GM23248 (cell line): Measurements from ENCODE around the gene RASSF5. TPM values are rescaled to one million over a fixed set of nuclear protein-coding genes. Genes with fewer than 3 reads are reported as not detected.

Experiments
- DNase-seq: peaks from one replicate; pipeline ENCODE4 v3.0.0-alpha.2; 2015
- H2AFZ ChIP-seq: fragments of 200-600 bp; sonication (generic); 2 replicates; pipeline ENCODE4 v1.6.1; 2016; ENCODE audit warnings: antibody characterized with exemption
- H3F3A ChIP-seq: fragments of 200-600 bp; sonication (generic); 2 replicates; pipeline ENCODE4 v1.6.1; 2016; ENCODE audit warnings: mild to moderate bottlenecking, antibody characterized with exemption, mixed run types; ENCODE audit not compliant: insufficient read depth
- H3K27ac ChIP-seq: fragments of 200-600 bp; sonication (generic); 2 replicates; pipeline ENCODE4 v1.5.1; 2016; ENCODE audit warnings: mild to moderate bottlenecking
- H3K27me3 ChIP-seq: fragments of 200-600 bp; sonication (generic); replicated peaks from 2 replicates; pipeline ENCODE4 v1.6.1; 2016; ENCODE audit warnings: mild to moderate bottlenecking; ENCODE audit not compliant: insufficient read depth
- H3K36me3 ChIP-seq: fragments of 200-600 bp; sonication (generic); 2 replicates; pipeline ENCODE4 v1.6.1; 2016; ENCODE audit warnings: low read depth, mild to moderate bottlenecking
- H3K4me1 ChIP-seq: fragments of 200-600 bp; sonication (generic); 2 replicates; pipeline ENCODE4 v1.6.1; 2016; ENCODE audit warnings: mild to moderate bottlenecking; ENCODE audit not compliant: insufficient read depth
- H3K4me2 ChIP-seq: fragments of 200-600 bp; sonication (generic); one replicate; pipeline ENCODE4 v1.6.1; 2016; ENCODE audit warnings: mild to moderate bottlenecking; ENCODE audit not compliant: unreplicated experiment
- H3K4me3 ChIP-seq: fragments of 200-600 bp; sonication (generic); 2 replicates; pipeline ENCODE4 v1.5.1; 2016; ENCODE audit warnings: mild to moderate bottlenecking
- H3K79me2 ChIP-seq: fragments of 200-600 bp; sonication (generic); 2 replicates; pipeline ENCODE4 v1.6.1; 2016; ENCODE audit warnings: mild to moderate bottlenecking; ENCODE audit not compliant: insufficient read depth
- H3K9ac ChIP-seq: fragments of 200-600 bp; sonication (generic); 2 replicates; pipeline ENCODE4 v1.6.1; 2016; ENCODE audit warnings: mild to moderate bottlenecking
- H3K9me2 ChIP-seq: fragments of 200-600 bp; sonication (generic); 2 replicates; pipeline ENCODE4 v1.6.1; 2016; ENCODE audit warnings: mixed run types, mild to moderate bottlenecking, moderate library complexity; ENCODE audit not compliant: insufficient read depth
- H3K9me3 ChIP-seq: fragments of 200-600 bp; sonication (generic); one replicate; pipeline ENCODE4 v1.6.1; 2017; ENCODE audit warnings: low read depth
- H4K20me1 ChIP-seq: fragments of 200-600 bp; sonication (generic); 2 replicates; pipeline ENCODE4 v1.6.0; 2016; ENCODE audit not compliant: insufficient read depth
- EZH2 ChIP-seq: fragments of 200-600 bp; sonication (generic); IDR thresholded peaks from 2 replicates; pipeline ENCODE4 v1.6.1; 2018; ENCODE audit warnings: antibody characterized with exemption, mild to moderate bottlenecking; ENCODE audit not compliant: insufficient read depth, poor library complexity, severe bottlenecking
- EZH2phosphoT487 ChIP-seq: fragments of 200-600 bp; sonication (generic); IDR thresholded peaks from 2 replicates; pipeline ENCODE4 v1.6.1; 2018; ENCODE audit warnings: antibody characterized with exemption, moderate library complexity, mild to moderate bottlenecking, low read depth; ENCODE audit not compliant: insufficient read depth
- WGBS, 2 experiments: methylation state at CpG; one replicate each; pipeline ENCODE4 v1.1.6; 2015 to 2017; ENCODE audit warnings: low lambda C conversion rate in 2 of 2, low coverage in 1 of 2; ENCODE audit errors: missing lambda C conversion rate in 2 of 2; 5-methylcytosine and 5-hydroxymethylcytosine counted together
- in situ Hi-C: fragments of 300-500 bp; cut with MboI; formaldehyde crosslinking; loops from 2 replicates; pipeline ENCODE4 v1.15.0; 2020
- polyA plus RNA-seq: library from polyadenylated mRNA; unstranded; fragments of >200 nt; fragmentation: Nextera tagmentation; extraction: Ambion mirVana; gene quantifications from 2 replicates; pipeline ENCODE4 v1.2.1, GENCODE V29; 2016
- total RNA-seq: library from RNA; depleted of rRNA; stranded (reverse); fragments of >200 nt; shearing (Covaris generic); gene quantifications from 2 replicates; pipeline ENCODE4 v1.2.3, GENCODE V29; 2014

The RASSF5 gene
- total and polyA plus RNA-seq, 2 experiments from 2014 or later = 0.22 to 0.48 TPM

GRCh38 chr1:206498685-206499084, 8.6 kb upstream of the RASSF5 start:
- no peak overlapping the region for H2AFZ ChIP-seq
- H3K36me3 ChIP-seq = 0 out of 2 replicates have a peak, but pooled peaks cover 3% of the 10 kb centered on the region
- H3K9me2 ChIP-seq = no peaks in the 10 kb centered on the region
- no peak overlapping the region for H3K4me3 ChIP-seq
- no peaks in the 10 kb centered on the region for H3K79me2 ChIP-seq
- no peaks in the 10 kb centered on the region for H3K9me3 ChIP-seq
- WGBS, 2 experiments = 71 to 72% methylated on average over 2 of the region's 2 CpGs
- no peak overlapping the region for H3K27ac ChIP-seq
- TF ChIP-seq EZH2 = no peak
- no peak for TF ChIP-seq EZH2phosphoT487
- no peak for DNase-seq
- no peak overlapping the region for H3K9ac ChIP-seq
- H3K4me1 ChIP-seq = peaks cover 38% of the 10 kb centered on the region
- in situ Hi-C loops = no loop called here
- no peaks in the 10 kb centered on the region for H4K20me1 ChIP-seq
- peaks cover 34% of the 10 kb centered on the region for H3F3A ChIP-seq
- H3K27me3 ChIP-seq = no peaks in the 10 kb centered on the region
- H3K4me2 ChIP-seq = no peak overlapping the region

- Histone ChIP-seq H3K9me2 (no peaks in the 10 kb centered on the region), H3K27me3 (no peaks in the 10 kb centered on the region), H3K9me3 (no peaks in the 10 kb centered on the region), H3K4me1 (peaks cover 46% of the 10 kb centered on the region), H3K4me3 (no peak overlapping the region), H2AFZ (no peak overlapping the region), H3F3A (peaks cover 39% of the 10 kb centered on the region), H3K36me3 (no peaks in the 10 kb centered on the region), H3K4me2 (no peak overlapping the region), H3K27ac (no peak overlapping the region), H3K9ac (no peak overlapping the region), H4K20me1 (no peaks in the 10 kb centered on the region), H3K79me2 (no peaks in the 10 kb centered on the region)
- no peak for DNase-seq
- TF ChIP-seq EZH2phosphoT487 (no peak), EZH2 (no peak)
- 90 to 96% methylated on average over 3 of the region's 3 CpGs for WGBS, 2 experiments
- in situ Hi-C loops = loop anchor here (10.0 kb wide), 1 partner anchor 85 kb away; no protein-coding TSS in a partner anchor
Measured at GRCh38 chr1:206500046-206500445, 7.3 kb upstream of the RASSF5 start.

DNA sequence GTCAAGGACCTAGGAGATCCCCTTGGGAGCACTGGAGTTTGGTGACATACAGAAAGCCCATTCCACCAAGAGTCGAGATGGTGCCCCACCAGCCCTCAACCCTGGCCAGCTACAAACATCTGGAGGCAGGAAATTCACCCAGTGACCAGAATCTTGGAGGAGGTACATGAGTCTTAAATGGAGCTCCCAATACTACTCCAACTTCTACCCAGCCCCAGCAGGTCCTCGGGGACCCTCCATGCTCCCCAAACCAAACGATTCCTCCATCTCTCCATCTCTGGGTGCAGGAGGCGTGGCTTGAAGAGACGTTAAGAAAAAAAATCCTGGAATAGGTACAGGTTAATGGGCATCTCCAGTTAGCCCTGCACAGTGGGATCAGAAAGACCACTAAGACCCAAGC, 5.5 kb upstream of the RASSF5 start:
- no peaks in the 10 kb centered on the region for H3K79me2 ChIP-seq
- peaks cover 41% of the 10 kb centered on the region for H3F3A ChIP-seq
- no peaks in the 10 kb centered on the region for H3K36me3 ChIP-seq
- TF ChIP-seq EZH2 (no peak), EZH2phosphoT487 (no peak)
- peak overlapping the region; percentile 83 for H3K27ac ChIP-seq
- 0 out of 2 replicates have a peak overlapping the region, but pooled peaks have one; percentile 14 for H3K4me3 ChIP-seq
- H2AFZ ChIP-seq = no peak overlapping the region
- 54 to 67% methylated on average over 5 of the region's 5 CpGs for WGBS, 2 experiments
- peak overlapping the region; percentile 31; the same call in 1 of the 2 replicates for H3K9ac ChIP-seq
- H3K27me3 ChIP-seq = no peaks in the 10 kb centered on the region
- peaks cover 37% of the 10 kb centered on the region for H3K4me1 ChIP-seq
- no peaks in the 10 kb centered on the region for H4K20me1 ChIP-seq
- H3K9me2 ChIP-seq = no peaks in the 10 kb centered on the region
- in situ Hi-C loops = loop anchor here (10.0 kb wide), 1 partner anchor 83 kb away; no protein-coding TSS in a partner anchor
- no peaks in the 10 kb centered on the region for H3K9me3 ChIP-seq
- peak overlapping the region; percentile 73 for H3K4me2 ChIP-seq
- no peak for DNase-seq

- H3K9me3 ChIP-seq = no peaks in the 10 kb centered on the region
- no peaks in the 10 kb centered on the region for H3K9me2 ChIP-seq
- 83% methylated on average over 2 of the region's 2 CpGs for WGBS, 2 experiments
- H3K27ac ChIP-seq = no peak overlapping the region
- H3K79me2 ChIP-seq = no peaks in the 10 kb centered on the region
- no peaks in the 10 kb centered on the region for H4K20me1 ChIP-seq
- H3K36me3 ChIP-seq = no peaks in the 10 kb centered on the region
- H2AFZ ChIP-seq = no peak overlapping the region
- no peak for DNase-seq
- H3K4me3 ChIP-seq = no peak overlapping the region
- peaks cover 37% of the 10 kb centered on the region for H3K4me1 ChIP-seq
- H3K4me2 ChIP-seq = peak overlapping the region; percentile 73
- H3K27me3 ChIP-seq = no peaks in the 10 kb centered on the region
- TF ChIP-seq EZH2phosphoT487 (no peak), EZH2 (no peak)
- H3F3A ChIP-seq = peaks cover 41% of the 10 kb centered on the region
- no peak overlapping the region for H3K9ac ChIP-seq
- in situ Hi-C loops = loop anchor here (10.0 kb wide), 1 partner anchor 82 kb away; no protein-coding TSS in a partner anchor
Measured at GRCh38 chr1:206502403-206502802, 4.9 kb upstream of the RASSF5 start.
